ENCODE data around the gene ADAMTS13. TPM values are rescaled to one million over a fixed set of nuclear protein-coding genes. Genes with fewer than 3 reads are reported as not detected.

ADAMTS13 gene
- total and polyA plus RNA-seq, 9 of the 15 experiments (the other 6 are each of a cell fraction or from before 2014, with no cell fraction given) = 0.03 to 0.20 (median 0.04) TPM; not detected in 4

GRCh38 chr9:133375724-133376654, 46.2 kb upstream of the ADAMTS13 start, which contains the start of the genes STKLD1 and SURF4 (continued):
- TF ChIP-seq VEZF1 (CRISPR knock-in tag; IDR thresholded peaks at IDR 0.05) (peak; percentile 85), MTF1 (CRISPR knock-in tag; IDR thresholded peaks at IDR 0.05; ENCODE audit: borderline replicate concordance) (no peak), RBM34 (IDR thresholded peaks at IDR 0.05; ENCODE audit: borderline replicate concordance, insufficient read depth, low read length) (no peak), ATF3 (IDR thresholded peaks at IDR 0.05) (no peak), ATF3 (CRISPR knock-in tag; conservative IDR thresholded peaks at IDR 0.05) (no peak), ZNF449 (CRISPR knock-in tag; IDR thresholded peaks at IDR 0.05) (no peak), CBX8 (IDR thresholded peaks at IDR 0.05; ENCODE audit: borderline replicate concordance, extremely low read depth, low read depth, low read length, poor library complexity, severe bottlenecking) (no peak), GTF2B (IDR thresholded peaks at IDR 0.05; ENCODE audit: extremely low read depth, insufficient read length) (no peak), CREB5 (CRISPR knock-in tag; IDR thresholded peaks at IDR 0.05) (no peak), ATF2 (CRISPR knock-in tag; IDR thresholded peaks at IDR 0.05) (no peak), SNAPC5 (CRISPR knock-in tag; IDR thresholded peaks at IDR 0.05) (no peak), MCM3 (IDR thresholded peaks at IDR 0.05) (no peak), ZNF133 (CRISPR knock-in tag; IDR thresholded peaks at IDR 0.05) (no peak), PHF21A (IDR thresholded peaks at IDR 0.05; ENCODE audit: borderline replicate concordance, low read depth) (no peak), ZNF431 (CRISPR knock-in tag; IDR thresholded peaks at IDR 0.05) (peak; percentile 88), ZBTB9 (CRISPR knock-in tag; IDR thresholded peaks at IDR 0.05) (no peak; the same call in 1 of the 2 replicates)
